ENCODE measurements around the gene KLHL10.

GRCh38 chr17:41793784-41794539 lies 43.7 kb upstream of the KLHL10 start:
- TF ChIP-seq PATZ1 (CRISPR knock-in tag; IDR thresholded peaks at IDR 0.05; ENCODE audit: borderline replicate concordance), result no peak
- TF ChIP-seq ZNF8 (CRISPR knock-in tag; IDR thresholded peaks at IDR 0.05), result no peak
- no peak for TF ChIP-seq ARNTL (CRISPR knock-in tag; IDR thresholded peaks at IDR 0.05; ENCODE audit: borderline replicate concordance, low read depth)
- TF ChIP-seq ZFP30 (CRISPR knock-in tag; IDR thresholded peaks at IDR 0.05), result no peak
- no peak for TF ChIP-seq ZC3H10 (CRISPR knock-in tag; IDR thresholded peaks at IDR 0.05)
- no peak for TF ChIP-seq TCF4 (CRISPR knock-in tag; IDR thresholded peaks at IDR 0.05; ENCODE audit: borderline replicate concordance)
